ENCODE measurements around the gene TALDO1. TPM values are rescaled to one million over a fixed set of nuclear protein-coding genes. Genes with fewer than 3 reads are reported as not detected.
A peak's percentile ranks its signal among the peaks of the same experiment; 100 is the strongest.

The TALDO1 gene
- total and polyA plus RNA-seq, 8 donors: 50.3 to 83.9 (median 74.6) TPM

DNA sequence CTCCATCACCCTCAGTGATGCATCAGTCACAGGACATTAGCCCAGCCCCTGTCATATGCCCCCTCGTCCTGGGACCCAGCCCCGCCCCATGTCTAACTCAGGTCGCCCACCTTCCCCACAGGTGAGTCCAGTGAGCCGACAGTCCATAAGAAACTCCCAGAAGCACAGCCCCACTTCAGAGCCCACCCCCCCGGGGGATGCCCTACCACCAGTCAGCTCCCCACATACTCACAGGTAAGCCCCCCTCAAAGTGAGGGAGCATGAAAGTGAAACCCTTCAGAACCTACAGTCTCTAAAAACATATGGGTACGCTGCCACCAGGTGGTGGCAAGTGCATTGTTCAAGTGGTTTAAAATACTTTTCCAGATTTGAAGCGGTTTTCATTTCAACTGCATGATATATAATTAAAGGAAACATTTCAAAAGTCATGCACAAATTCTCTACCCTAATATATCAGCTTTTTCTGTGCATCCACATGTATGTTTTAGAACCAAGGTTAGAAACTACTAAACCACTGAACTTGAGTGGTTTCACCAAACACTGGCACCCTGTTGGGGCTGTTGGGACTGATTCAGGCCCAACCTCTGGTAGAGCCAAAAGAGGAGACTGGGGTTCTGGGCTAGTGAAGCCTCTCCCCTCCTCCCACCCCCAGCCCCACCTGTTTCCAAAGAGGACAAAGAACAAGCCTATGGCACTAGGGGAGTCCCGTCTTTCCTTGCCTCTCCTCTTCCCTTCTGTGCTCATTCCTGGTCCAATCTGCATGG is 24.0 kb upstream of the TALDO1 start:
- WGBS, 2 donors: 63% methylated on average over 8 of the region's 8 CpGs
- TF ChIP-seq, protein P1, sequence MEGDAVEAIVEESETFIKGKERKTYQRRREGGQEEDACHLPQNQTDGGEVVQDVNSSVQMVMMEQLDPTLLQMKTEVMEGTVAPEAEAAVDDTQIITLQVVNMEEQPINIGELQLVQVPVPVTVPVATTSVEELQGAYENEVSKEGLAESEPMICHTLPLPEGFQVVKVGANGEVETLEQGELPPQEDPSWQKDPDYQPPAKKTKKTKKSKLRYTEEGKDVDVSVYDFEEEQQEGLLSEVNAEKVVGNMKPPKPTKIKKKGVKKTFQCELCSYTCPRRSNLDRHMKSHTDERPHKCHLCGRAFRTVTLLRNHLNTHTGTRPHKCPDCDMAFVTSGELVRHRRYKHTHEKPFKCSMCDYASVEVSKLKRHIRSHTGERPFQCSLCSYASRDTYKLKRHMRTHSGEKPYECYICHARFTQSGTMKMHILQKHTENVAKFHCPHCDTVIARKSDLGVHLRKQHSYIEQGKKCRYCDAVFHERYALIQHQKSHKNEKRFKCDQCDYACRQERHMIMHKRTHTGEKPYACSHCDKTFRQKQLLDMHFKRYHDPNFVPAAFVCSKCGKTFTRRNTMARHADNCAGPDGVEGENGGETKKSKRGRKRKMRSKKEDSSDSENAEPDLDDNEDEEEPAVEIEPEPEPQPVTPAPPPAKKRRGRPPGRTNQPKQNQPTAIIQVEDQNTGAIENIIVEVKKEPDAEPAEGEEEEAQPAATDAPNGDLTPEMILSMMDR (IDR thresholded peaks at IDR 0.05): peak in 3 of 4 donors; percentile 15 to 49 (median 33)
- ATAC-seq (peak in 1 of 4 donors; percentile 6), DNase-seq (peak in 4 of 6 donors; percentile 24 to 69 (median 46)), FAIRE-seq (no peak)
- intact Hi-C loops (cut with DNase I): loop anchor here in 2 of 3 donors (5.0 to 10.0 kb wide), 3 partner anchors 61 to 169 kb away; no protein-coding TSS in a partner anchor
- H3K27me3 ChIP-seq: no peaks in the 10 kb centered on the region
- peaks cover 0 to 22% (median 0%) of the 10 kb centered on the region in 3 donors for H3K36me3 ChIP-seq
- no peaks in the 10 kb centered on the region for H3K9me3 ChIP-seq
- H3K4me1 ChIP-seq: peaks cover 8 to 15% (median 11%) of the 10 kb centered on the region in 3 donors
- no peak overlapping the region for H3K4me3 ChIP-seq
- H3K27ac ChIP-seq: no peak overlapping the region

DNA sequence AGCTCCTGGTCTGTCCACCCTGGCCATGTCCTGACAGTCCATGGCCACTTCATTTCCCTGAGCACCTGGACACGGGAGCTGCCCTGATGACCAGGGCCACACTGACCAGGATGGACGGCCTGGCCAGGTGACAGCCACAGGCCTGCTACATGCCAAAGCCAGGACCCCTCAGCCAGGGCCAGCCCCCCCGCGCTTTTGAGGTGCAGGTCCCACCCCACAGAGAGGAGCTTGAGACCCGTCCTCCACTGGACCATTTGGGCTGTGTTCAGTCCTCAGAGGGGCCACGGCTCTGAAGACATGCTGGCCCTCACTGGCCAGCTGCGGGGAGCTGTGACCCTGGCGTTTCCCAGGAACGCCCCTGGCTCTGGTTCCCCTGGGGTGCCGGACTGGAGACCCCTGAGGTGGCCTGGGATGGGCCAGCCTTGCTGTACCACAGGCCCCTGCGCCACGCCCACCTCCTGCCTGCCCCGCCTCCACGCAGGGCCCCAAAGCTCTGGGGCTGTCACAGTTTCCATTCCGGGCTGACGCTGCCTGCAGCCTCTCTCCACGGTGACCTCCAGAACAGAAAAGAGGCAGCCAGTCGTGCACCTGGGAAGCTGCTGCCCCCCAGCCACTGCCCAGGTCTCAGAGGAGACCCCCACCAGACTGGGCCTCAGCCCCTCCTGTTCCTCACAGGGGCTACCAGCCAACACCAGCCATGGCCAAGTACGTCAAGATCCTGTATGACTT is 23.1 kb upstream of the TALDO1 start:
- FAIRE-seq (no peak), ATAC-seq (no peak), DNase-seq (peak in 5 of 6 donors; percentile 15 to 80 (median 35))
- no peaks in the 10 kb centered on the region for H3K9me3 ChIP-seq
- 83 to 85% methylated on average over 19 of the region's 19 CpGs for WGBS, 2 donors
- peaks cover 0 to 22% (median 0%) of the 10 kb centered on the region in 3 donors for H3K36me3 ChIP-seq
- TF ChIP-seq, protein P1 (IDR thresholded peaks at IDR 0.05): no peak
- H3K27ac ChIP-seq: no peak overlapping the region
- H3K4me3 ChIP-seq: no peak overlapping the region
- H3K4me1 ChIP-seq: peaks cover 8 to 15% (median 11%) of the 10 kb centered on the region in 3 donors
- H3K27me3 ChIP-seq: no peaks in the 10 kb centered on the region
- intact Hi-C loops (cut with DNase I): loop anchor here in 2 of 3 donors (5.0 to 10.0 kb wide), 3 partner anchors 62 to 169 kb away; no protein-coding TSS in a partner anchor

DNA sequence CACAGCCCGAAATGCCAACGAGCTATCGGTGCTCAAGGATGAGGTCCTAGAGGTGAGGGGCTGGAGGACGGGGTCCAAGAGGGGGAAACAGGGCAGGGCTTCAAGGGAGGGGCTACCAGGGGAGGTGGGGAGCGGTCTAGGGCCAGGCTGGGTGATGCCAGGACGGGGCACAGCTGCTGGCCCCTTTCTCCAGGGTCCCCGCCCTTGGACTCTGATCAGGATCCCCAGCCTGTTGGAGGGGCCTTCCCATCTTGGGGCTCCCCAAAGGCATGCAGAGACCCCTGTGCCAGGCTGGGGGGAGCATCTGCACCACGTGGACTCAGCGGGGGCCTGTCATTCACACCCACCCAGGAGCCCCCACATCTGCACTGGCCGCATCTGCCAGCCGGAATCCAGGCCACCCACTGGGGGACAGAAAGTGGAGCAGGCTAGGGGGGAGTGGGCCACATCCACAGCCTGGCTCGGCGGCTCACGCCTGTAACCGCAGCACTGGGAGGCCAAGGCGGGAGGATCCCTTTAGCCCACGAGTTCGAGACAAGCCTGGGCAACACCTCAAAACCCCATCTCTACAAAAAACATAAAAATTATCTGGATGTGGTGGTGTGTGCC is 22.4 kb upstream of the TALDO1 start:
- no peak for ATAC-seq
- H3K27me3 ChIP-seq: no peaks in the 10 kb centered on the region

DNA sequence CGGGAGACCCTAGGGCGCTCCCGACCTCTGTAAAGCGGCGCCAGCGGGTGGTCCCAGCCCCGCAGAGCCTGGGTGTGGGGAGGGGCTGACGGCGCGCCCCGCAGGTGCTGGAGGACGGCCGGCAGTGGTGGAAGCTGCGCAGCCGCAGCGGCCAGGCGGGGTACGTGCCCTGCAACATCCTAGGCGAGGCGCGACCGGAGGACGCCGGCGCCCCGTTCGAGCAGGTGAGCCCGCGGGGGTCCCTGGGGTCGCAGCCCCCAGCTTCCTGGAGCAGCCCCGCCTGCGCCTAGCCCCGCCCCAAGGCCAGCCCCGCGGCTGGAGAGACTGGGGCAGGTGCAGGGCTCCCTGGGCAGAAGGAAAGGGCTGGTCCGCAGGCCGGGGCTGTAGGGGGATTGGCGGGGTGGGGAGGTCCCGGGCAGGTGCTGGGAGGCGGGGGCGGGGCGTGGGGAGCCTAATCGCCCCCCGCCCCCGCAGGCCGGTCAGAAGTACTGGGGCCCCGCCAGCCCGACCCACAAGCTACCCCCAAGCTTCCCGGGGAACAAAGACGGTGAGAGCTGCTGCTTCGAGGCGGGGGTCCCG is 21.6 kb upstream of the TALDO1 start:
- Histone ChIP-seq H3K9me3 (no peaks in the 10 kb centered on the region), H3K27me3 (no peaks in the 10 kb centered on the region), H3K27ac (peak overlapping the region; percentile 68 to 86 (median 69)), H3K4me1 (peaks cover 8 to 15% (median 11%) of the 10 kb centered on the region in 3 donors), H3K36me3 (peaks cover 0 to 7% (median 0%) of the 10 kb centered on the region in 3 donors), H3K4me3 (peak overlapping the region in 2 of 4 donors; percentile 30 to 47)
- intact Hi-C loops (cut with DNase I): loop anchor here in 1 of 3 donors (10.0 kb wide), 1 partner anchor 171 kb away; no protein-coding TSS in a partner anchor
- TF ChIP-seq, protein P1 (IDR thresholded peaks at IDR 0.05): no peak
- no peak for FAIRE-seq
- WGBS, 2 donors: 14 to 28% methylated on average over 20 to 51 of the region's 53 CpGs
- peak; percentile 9 to 29 (median 18) for ATAC-seq
- DNase-seq: peak; percentile 25 to 82 (median 50)

More for the DNA sequence above, 22.4 kb upstream of the TALDO1 start:
- FAIRE-seq (no peak), DNase-seq (peak in 5 of 6 donors; percentile 13 to 82 (median 27))
- Histone ChIP-seq H3K36me3 (peaks cover 0 to 15% (median 0%) of the 10 kb centered on the region in 3 donors), H3K4me1 (peaks cover 8 to 15% (median 11%) of the 10 kb centered on the region in 3 donors), H3K9me3 (no peaks in the 10 kb centered on the region), H3K27ac (no peak overlapping the region), H3K4me3 (no peak overlapping the region)
- 85 to 87% methylated on average over 17 to 18 of the region's 18 CpGs for WGBS, 2 donors
- intact Hi-C loops (cut with DNase I): loop anchor here in 2 of 3 donors (5.0 to 10.0 kb wide), 3 partner anchors 63 to 170 kb away; no protein-coding TSS in a partner anchor
- TF ChIP-seq, protein P1 (IDR thresholded peaks at IDR 0.05): no peak

Data from pancreas (tissue), 10 donors.